Neuron (in vitro differentiated cells): ENCODE results near the gene SERPINA1.
"Not testable (repeated sequence)": the region's sequence is repeated elsewhere in the genome, so short reads cannot be mapped to it uniquely, and the experiment has no call there.

Source experiments
- H2AFZ ChIP-seq: one replicate; pipeline ENCODE4 v1.6.1; 2013; ENCODE audit warnings: low read depth, mild to moderate bottlenecking, inconsistent platforms, low read length, moderate library complexity
- H3K27me3 ChIP-seq: one replicate; pipeline ENCODE4 v1.6.1; 2013; ENCODE audit warnings: low read length; ENCODE audit not compliant: insufficient read depth
- H3K36me3 ChIP-seq: one replicate; pipeline ENCODE4 v1.6.1; 2013; ENCODE audit warnings: low read length; ENCODE audit not compliant: insufficient read depth
- H3K4me1 ChIP-seq: one replicate; pipeline ENCODE4 v1.6.1; 2013; ENCODE audit warnings: low read length; ENCODE audit not compliant: insufficient read depth
- H3K4me3 ChIP-seq: 2 replicates; pipeline ENCODE4 v1.5.1; 2013; ENCODE audit warnings: mild to moderate bottlenecking, low read length, moderate library complexity
- H3K9me3 ChIP-seq: one replicate; pipeline ENCODE4 v1.6.1; 2013; ENCODE audit warnings: low read length

Gene SERPINA1

GRCh38 chr14:94388384-94389103, at the start of gene SERPINA1:
TSS of gene SERPINA1 (minus strand) at chr14:94388602. CDS start at chr14:94383237, 5,365 bp downstream.
- H3K9me3 ChIP-seq = no peaks in the 10 kb centered on the region
- H3K4me3 ChIP-seq = no peak within 1 kb of the TSS
- no peaks in the 10 kb centered on the region for H3K27me3 ChIP-seq
- no peak within 1 kb of the TSS for H2AFZ ChIP-seq
- H3K4me1 ChIP-seq = no peaks in the 10 kb centered on the region
- H3K36me3 ChIP-seq = no peaks in the 10 kb centered on the region

GRCh38 chr14:94428610-94429009, 40.2 kb upstream of the SERPINA1 start:
- no peaks in the 10 kb centered on the region for H3K9me3 ChIP-seq
- H3K4me3 ChIP-seq = no peak overlapping the region
- no peaks in the 10 kb centered on the region for H3K36me3 ChIP-seq
- H2AFZ ChIP-seq = no peak overlapping the region
- no peaks in the 10 kb centered on the region for H3K27me3 ChIP-seq
- H3K4me1 ChIP-seq = no peaks in the 10 kb centered on the region

GRCh38 chr14:94427016-94427613, 38.7 kb upstream of the SERPINA1 start:
- no peak overlapping the region for H2AFZ ChIP-seq
- H3K36me3 ChIP-seq = no peaks in the 10 kb centered on the region
- no peak overlapping the region for H3K4me3 ChIP-seq
- H3K9me3 ChIP-seq = no peaks in the 10 kb centered on the region
- no peaks in the 10 kb centered on the region for H3K4me1 ChIP-seq
- H3K27me3 ChIP-seq = no peaks in the 10 kb centered on the region

GRCh38 chr14:94426526-94426925, 38.1 kb upstream of the SERPINA1 start:
- no peak overlapping the region for H3K4me3 ChIP-seq
- no peaks in the 10 kb centered on the region for H3K36me3 ChIP-seq
- H3K9me3 ChIP-seq = no peaks in the 10 kb centered on the region
- no peaks in the 10 kb centered on the region for H3K27me3 ChIP-seq
- no peaks in the 10 kb centered on the region for H3K4me1 ChIP-seq
- no peak overlapping the region for H2AFZ ChIP-seq

- H3K9me3 ChIP-seq = no peaks in the 10 kb centered on the region
- H3K4me3 ChIP-seq = no peak overlapping the region
- no peaks in the 10 kb centered on the region for H3K4me1 ChIP-seq
- no peaks in the 10 kb centered on the region for H3K27me3 ChIP-seq
- no peaks in the 10 kb centered on the region for H3K36me3 ChIP-seq
- no peak overlapping the region for H2AFZ ChIP-seq
Observed at GRCh38 chr14:94424371-94424770, 36.0 kb upstream of the SERPINA1 start.

GRCh38 chr14:94423453-94424056, 35.2 kb upstream of the SERPINA1 start:
- Histone ChIP-seq H3K36me3 (no peaks in the 10 kb centered on the region), H3K27me3 (no peaks in the 10 kb centered on the region), H3K4me3 (no peak overlapping the region), H3K9me3 (no peaks in the 10 kb centered on the region), H2AFZ (no peak overlapping the region), H3K4me1 (no peaks in the 10 kb centered on the region)

GRCh38 chr14:94421316-94421715, 32.9 kb upstream of the SERPINA1 start:
- Histone ChIP-seq H3K4me1 (no peaks in the 10 kb centered on the region), H3K36me3 (no peaks in the 10 kb centered on the region), H2AFZ (no peak overlapping the region), H3K27me3 (no peaks in the 10 kb centered on the region), H3K9me3 (no peaks in the 10 kb centered on the region), H3K4me3 (no peak overlapping the region)

- H3K9me3 ChIP-seq, H2AFZ ChIP-seq, H3K4me1 ChIP-seq, H3K27me3 ChIP-seq, H3K4me3 ChIP-seq, H3K36me3 ChIP-seq: not testable (repeated sequence)
Observed at GRCh38 chr14:94417497-94418205, 29.2 kb upstream of the SERPINA1 start.

GRCh38 chr14:94412671-94413638, 24.6 kb upstream of the SERPINA1 start:
- Histone ChIP-seq H3K9me3 (no peaks in the 10 kb centered on the region), H3K4me1 (no peaks in the 10 kb centered on the region), H3K27me3 (no peaks in the 10 kb centered on the region), H3K36me3 (no peaks in the 10 kb centered on the region), H2AFZ (no peak overlapping the region), H3K4me3 (no peak overlapping the region)

- no peaks in the 10 kb centered on the region for H3K36me3 ChIP-seq
- no peak overlapping the region for H3K4me3 ChIP-seq
- no peaks in the 10 kb centered on the region for H3K9me3 ChIP-seq
- no peak overlapping the region for H2AFZ ChIP-seq
- H3K4me1 ChIP-seq = no peaks in the 10 kb centered on the region
- no peaks in the 10 kb centered on the region for H3K27me3 ChIP-seq
Observed at GRCh38 chr14:94411638-94412037, 23.2 kb upstream of the SERPINA1 start.

- H2AFZ ChIP-seq, H3K9me3 ChIP-seq, H3K36me3 ChIP-seq, H3K4me1 ChIP-seq, H3K27me3 ChIP-seq, H3K4me3 ChIP-seq: not testable (repeated sequence)
Observed at GRCh38 chr14:94409430-94409829, 21.0 kb upstream of the SERPINA1 start.

- Histone ChIP-seq H3K4me1 (no peaks in the 10 kb centered on the region), H3K4me3 (no peak overlapping the region), H3K9me3 (no peaks in the 10 kb centered on the region), H3K36me3 (no peaks in the 10 kb centered on the region), H3K27me3 (no peaks in the 10 kb centered on the region), H2AFZ (no peak overlapping the region)
Observed at GRCh38 chr14:94408546-94409095, 20.2 kb upstream of the SERPINA1 start.
